Progenitor cell of endocrine pancreas (in vitro differentiated cells): Measurements from ENCODE around the gene TAGLN2. TPM values are rescaled to one million over a fixed set of nuclear protein-coding genes. Genes with fewer than 3 reads are reported as not detected.
A peak's percentile ranks its signal among the peaks of the same experiment; 100 is the strongest.

Source experiments
- DNase-seq: peaks from one replicate; pipeline ENCODE4 v3.0.0; 2021; ENCODE audit warnings: low spot score; ENCODE audit not compliant: unreplicated experiment
- H3K27ac Mint-ChIP-seq: 2 replicates; pipeline ENCODE4 v1.8.0; 2021; ENCODE audit warnings: mild to moderate bottlenecking, moderate library complexity, mixed read lengths
- H3K27me3 Mint-ChIP-seq: 2 replicates; pipeline ENCODE4 v1.8.0; 2021; ENCODE audit warnings: mixed read lengths
- H3K36me3 Mint-ChIP-seq: 2 replicates; pipeline ENCODE4 v1.8.0; 2022; ENCODE audit warnings: mixed read lengths; ENCODE audit not compliant: insufficient read depth
- H3K4me1 Mint-ChIP-seq: 2 replicates; pipeline ENCODE4 v1.8.0; 2021; ENCODE audit warnings: low read depth, mixed read lengths
- H3K4me3 Mint-ChIP-seq: 2 replicates; pipeline ENCODE4 v1.8.0; 2021; ENCODE audit warnings: low read depth, mild to moderate bottlenecking, moderate library complexity, mixed read lengths
- H3K9me3 Mint-ChIP-seq: 2 replicates; pipeline ENCODE4 v1.8.0; 2021; ENCODE audit warnings: low read depth, mixed read lengths
- total RNA-seq: library from RNA; stranded (reverse); gene quantifications from 2 replicates; pipeline ENCODE4 v1.2.1, GENCODE V29; 2021
- TF ChIP-seq, protein P1 (sequence below): fragments of 200-600 bp; sonication (generic); IDR thresholded peaks from one replicate; pipeline ENCODE4 v1.5.0; 2021; ENCODE audit warnings: antibody characterized with exemption, mild to moderate bottlenecking; ENCODE audit not compliant: unreplicated experiment

TAGLN2 gene
- total RNA-seq, 1 donor from 2014 or later: 153 TPM

DNA sequence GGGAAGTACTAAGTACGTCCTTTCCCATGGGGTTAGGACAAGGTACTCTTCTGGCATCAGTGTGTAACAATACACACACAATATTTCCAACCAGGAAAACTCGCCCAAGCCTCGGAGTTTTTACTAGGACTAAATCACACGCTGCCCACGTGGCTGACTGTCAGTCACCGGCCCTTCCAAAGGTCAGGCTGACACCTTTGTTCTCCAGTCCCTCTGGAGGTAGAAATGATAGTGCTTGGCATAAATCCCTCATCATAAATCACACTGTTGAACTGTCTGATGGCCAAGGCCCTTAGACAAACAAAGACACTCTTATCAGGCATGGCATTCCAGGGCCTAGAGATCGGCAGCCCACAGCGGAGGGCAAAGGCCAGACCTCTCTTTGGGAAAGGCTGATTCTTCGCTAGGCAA is 45.6 kb upstream of the TAGLN2 start:
- no peak for DNase-seq
- H3K9me3 Mint-ChIP-seq: no peaks in the 10 kb centered on the region
- peaks cover 8% of the 10 kb centered on the region for H3K27me3 Mint-ChIP-seq
- H3K4me3 Mint-ChIP-seq: no peak overlapping the region
- no peaks in the 10 kb centered on the region for H3K36me3 Mint-ChIP-seq
- peak overlapping the region; percentile 57 for H3K27ac Mint-ChIP-seq
- TF ChIP-seq, protein P1, sequence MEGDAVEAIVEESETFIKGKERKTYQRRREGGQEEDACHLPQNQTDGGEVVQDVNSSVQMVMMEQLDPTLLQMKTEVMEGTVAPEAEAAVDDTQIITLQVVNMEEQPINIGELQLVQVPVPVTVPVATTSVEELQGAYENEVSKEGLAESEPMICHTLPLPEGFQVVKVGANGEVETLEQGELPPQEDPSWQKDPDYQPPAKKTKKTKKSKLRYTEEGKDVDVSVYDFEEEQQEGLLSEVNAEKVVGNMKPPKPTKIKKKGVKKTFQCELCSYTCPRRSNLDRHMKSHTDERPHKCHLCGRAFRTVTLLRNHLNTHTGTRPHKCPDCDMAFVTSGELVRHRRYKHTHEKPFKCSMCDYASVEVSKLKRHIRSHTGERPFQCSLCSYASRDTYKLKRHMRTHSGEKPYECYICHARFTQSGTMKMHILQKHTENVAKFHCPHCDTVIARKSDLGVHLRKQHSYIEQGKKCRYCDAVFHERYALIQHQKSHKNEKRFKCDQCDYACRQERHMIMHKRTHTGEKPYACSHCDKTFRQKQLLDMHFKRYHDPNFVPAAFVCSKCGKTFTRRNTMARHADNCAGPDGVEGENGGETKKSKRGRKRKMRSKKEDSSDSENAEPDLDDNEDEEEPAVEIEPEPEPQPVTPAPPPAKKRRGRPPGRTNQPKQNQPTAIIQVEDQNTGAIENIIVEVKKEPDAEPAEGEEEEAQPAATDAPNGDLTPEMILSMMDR: no peak
- peaks cover 20% of the 10 kb centered on the region for H3K4me1 Mint-ChIP-seq

DNA sequence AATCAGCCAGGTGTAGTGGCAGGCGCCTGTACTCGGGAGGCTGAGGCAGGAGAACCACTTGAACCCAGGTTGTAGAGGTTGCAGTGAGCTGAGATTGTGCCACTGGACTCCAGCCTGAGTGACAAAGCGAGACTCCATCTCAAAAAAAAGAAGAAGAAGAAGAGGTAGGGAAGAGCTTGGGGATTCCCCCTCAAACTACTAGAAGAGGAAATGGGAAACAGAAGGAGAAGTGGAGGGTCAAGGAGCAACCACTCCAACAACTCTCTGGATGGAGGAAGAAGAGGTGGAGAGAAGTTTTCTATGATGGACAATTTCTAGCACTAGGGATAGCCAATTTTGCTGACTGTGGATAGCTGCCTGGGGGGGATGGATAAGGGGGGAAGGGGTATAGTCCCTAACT is 43.6 kb upstream of the TAGLN2 start:
- TF ChIP-seq, protein P1: no peak
- Mint-ChIP-seq H3K4me3 (no peak overlapping the region), H3K9me3 (no peaks in the 10 kb centered on the region), H3K36me3 (no peaks in the 10 kb centered on the region), H3K27me3 (peaks cover 8% of the 10 kb centered on the region), H3K4me1 (peaks cover 26% of the 10 kb centered on the region), H3K27ac (no peak overlapping the region)
- DNase-seq: no peak

DNA sequence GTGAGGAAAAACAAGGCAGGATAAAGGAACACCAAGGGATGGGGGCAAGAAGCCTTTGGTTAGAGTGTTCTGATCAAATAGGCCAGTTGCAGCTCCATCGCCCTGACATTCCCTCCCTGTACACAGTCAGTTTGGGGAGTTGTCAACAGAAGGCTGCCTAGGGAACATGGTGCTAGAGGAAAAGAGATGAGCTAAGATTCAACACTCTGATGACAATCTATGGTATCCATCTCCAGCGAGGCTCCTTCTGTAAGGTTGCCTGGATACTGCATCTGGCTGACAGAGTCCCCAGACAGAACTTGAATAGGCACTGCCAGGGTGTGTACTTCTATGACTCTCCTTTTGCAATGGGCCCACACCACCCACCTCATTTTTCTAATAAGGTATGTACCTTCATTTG is 40.0 kb upstream of the TAGLN2 start:
- Mint-ChIP-seq H3K9me3 (no peaks in the 10 kb centered on the region), H3K4me3 (no peak overlapping the region)
- TF ChIP-seq, protein P1: no peak

DNA sequence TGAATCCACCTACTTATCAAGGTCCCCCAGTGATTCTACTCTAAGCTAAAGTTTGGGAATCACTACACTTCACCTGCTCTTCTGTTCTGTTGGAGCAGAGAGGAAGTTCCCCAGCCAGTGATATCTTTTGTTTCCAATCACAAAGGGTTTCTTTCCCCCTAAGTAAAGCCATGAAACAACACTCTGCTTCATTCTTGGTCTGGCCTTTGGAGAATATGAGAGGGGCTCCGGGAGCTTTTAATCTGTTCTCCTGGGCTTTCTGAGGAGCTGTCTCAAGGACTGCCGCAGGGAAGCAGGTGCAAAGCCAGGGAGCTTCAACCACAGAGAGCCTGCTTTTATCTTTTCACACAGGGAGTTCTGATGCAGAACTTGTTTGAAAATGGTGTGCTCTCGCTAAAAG is 38.8 kb upstream of the TAGLN2 start:
- H3K27ac Mint-ChIP-seq: no peak overlapping the region
- peaks cover 9% of the 10 kb centered on the region for H3K4me1 Mint-ChIP-seq
- TF ChIP-seq, protein P1: no peak
- H3K36me3 Mint-ChIP-seq: no peaks in the 10 kb centered on the region
- no peak for DNase-seq
- H3K9me3 Mint-ChIP-seq: no peaks in the 10 kb centered on the region
- H3K4me3 Mint-ChIP-seq: no peak overlapping the region
- peaks cover 11% of the 10 kb centered on the region for H3K27me3 Mint-ChIP-seq

More for the DNA sequence above, 40.0 kb upstream of the TAGLN2 start:
- Mint-ChIP-seq H3K27ac (no peak overlapping the region), H3K4me1 (peaks cover 6% of the 10 kb centered on the region), H3K27me3 (peaks cover 4% of the 10 kb centered on the region), H3K36me3 (no peaks in the 10 kb centered on the region)
- no peak for DNase-seq

DNA sequence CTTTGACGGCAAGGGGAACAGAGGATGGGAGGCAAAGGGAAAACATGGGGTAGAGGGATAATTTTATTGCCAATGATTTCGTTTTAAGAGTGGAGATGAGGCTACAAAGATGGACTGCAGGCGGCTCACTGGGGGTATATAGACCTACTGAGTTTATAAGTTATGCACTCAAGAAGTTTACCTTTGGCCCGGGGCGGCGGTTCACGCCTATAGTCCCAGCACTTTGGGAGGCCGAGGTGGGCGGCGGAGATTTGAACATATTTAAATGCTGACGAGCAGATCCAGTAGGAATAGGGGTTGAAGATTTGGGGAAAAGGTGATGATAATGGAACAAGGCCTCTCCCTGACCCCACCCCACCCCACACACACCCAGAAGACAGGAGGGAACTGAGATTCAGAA is 36.9 kb upstream of the TAGLN2 start:
- Mint-ChIP-seq H3K36me3 (no peaks in the 10 kb centered on the region), H3K4me3 (no peak overlapping the region), H3K9me3 (no peaks in the 10 kb centered on the region), H3K27me3 (peaks cover 7% of the 10 kb centered on the region), H3K4me1 (peaks cover 12% of the 10 kb centered on the region), H3K27ac (no peak overlapping the region)
- TF ChIP-seq, protein P1: no peak
- DNase-seq: no peak
